ENCODE results near the gene GLB1L. TPM values are rescaled to one million over a fixed set of nuclear protein-coding genes. Genes with fewer than 3 reads are reported as not detected.

GLB1L gene
- total RNA-seq, 1 donor from 2014 or later: 3.0 TPM

DNA sequence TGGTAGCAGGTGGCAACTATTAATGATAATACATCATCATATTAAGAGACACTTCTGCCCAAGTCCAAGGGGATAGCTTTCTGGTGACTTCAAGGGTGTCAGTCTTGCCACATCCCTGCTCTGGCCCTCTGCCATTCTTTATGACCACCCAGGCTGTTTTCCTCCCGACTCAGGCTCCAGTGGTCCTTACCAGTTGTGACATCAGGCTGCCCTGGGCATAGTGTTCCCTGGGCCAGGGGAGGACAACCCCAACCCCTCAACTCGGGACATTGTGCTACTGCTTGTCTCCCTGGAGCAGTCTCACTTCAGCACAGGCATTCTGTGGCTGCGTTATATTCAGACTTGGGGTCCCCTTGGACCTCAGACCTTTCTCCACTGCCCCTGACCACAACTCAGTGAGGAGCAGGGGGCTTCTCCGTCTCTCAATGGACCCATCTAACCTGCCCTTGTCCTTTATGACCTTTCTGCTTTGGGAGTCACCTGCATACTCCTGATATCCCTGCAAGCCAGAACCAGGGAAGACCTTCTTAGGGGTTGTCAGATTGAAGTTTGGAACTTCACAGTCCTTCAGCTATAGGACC is 46.8 kb upstream of the GLB1L start:
- Mint-ChIP-seq H3K27ac (ENCODE audit: unreplicated experiment) (no peak overlapping the region), H3K27me3 (ENCODE audit: low read depth) (no peaks in the 10 kb centered on the region), H3K4me3 (ENCODE audit: unreplicated experiment) (no peak overlapping the region), H3K9me3 (ENCODE audit: low read depth) (no peaks in the 10 kb centered on the region), H3K4me1 (ENCODE audit: low read depth) (peaks cover 25% of the 10 kb centered on the region), H3K36me3 (ENCODE audit: low read depth) (no peaks in the 10 kb centered on the region)
- TF ChIP-seq, protein P1, sequence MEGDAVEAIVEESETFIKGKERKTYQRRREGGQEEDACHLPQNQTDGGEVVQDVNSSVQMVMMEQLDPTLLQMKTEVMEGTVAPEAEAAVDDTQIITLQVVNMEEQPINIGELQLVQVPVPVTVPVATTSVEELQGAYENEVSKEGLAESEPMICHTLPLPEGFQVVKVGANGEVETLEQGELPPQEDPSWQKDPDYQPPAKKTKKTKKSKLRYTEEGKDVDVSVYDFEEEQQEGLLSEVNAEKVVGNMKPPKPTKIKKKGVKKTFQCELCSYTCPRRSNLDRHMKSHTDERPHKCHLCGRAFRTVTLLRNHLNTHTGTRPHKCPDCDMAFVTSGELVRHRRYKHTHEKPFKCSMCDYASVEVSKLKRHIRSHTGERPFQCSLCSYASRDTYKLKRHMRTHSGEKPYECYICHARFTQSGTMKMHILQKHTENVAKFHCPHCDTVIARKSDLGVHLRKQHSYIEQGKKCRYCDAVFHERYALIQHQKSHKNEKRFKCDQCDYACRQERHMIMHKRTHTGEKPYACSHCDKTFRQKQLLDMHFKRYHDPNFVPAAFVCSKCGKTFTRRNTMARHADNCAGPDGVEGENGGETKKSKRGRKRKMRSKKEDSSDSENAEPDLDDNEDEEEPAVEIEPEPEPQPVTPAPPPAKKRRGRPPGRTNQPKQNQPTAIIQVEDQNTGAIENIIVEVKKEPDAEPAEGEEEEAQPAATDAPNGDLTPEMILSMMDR (IDR thresholded peaks at IDR 0.05): no peak
- DNase-seq (ENCODE audit: low spot score): peak; percentile 32

DNA sequence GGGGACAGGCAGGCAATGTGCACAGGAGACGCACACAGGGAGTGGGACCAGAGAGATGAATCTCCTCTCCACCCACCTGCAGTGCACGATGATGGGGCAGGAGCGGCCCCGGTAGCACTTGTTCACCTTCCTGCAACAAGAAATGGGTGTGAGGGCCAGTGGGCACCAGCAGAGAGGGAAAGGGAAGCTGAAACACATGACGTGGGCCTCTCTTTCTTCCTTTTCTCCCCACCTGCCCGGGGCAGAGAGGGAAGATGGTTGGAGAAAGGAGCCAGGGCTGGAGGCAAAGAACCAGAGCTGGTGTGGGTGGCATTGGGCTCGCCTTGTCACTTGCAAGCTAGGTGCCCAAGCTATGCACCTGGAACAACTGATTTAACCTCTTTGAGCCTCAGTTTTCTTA is 46.1 kb upstream of the GLB1L start:
- H3K27me3 Mint-ChIP-seq (ENCODE audit: low read depth): no peaks in the 10 kb centered on the region
- no peak overlapping the region for H3K4me3 Mint-ChIP-seq (ENCODE audit: unreplicated experiment)
- H3K9me3 Mint-ChIP-seq (ENCODE audit: low read depth): no peaks in the 10 kb centered on the region
- H3K36me3 Mint-ChIP-seq (ENCODE audit: low read depth): no peaks in the 10 kb centered on the region
- peaks cover 30% of the 10 kb centered on the region for H3K4me1 Mint-ChIP-seq (ENCODE audit: low read depth)
- DNase-seq (ENCODE audit: low spot score): peak; percentile 56
- H3K27ac Mint-ChIP-seq (ENCODE audit: unreplicated experiment): no peak overlapping the region
- TF ChIP-seq, protein P1 (IDR thresholded peaks at IDR 0.05): no peak

GRCh38 chr2:219290381-219291171 is 45.3 kb upstream of the GLB1L start:
- H3K4me1 Mint-ChIP-seq (ENCODE audit: low read depth): peaks cover 37% of the 10 kb centered on the region
- no peaks in the 10 kb centered on the region for H3K36me3 Mint-ChIP-seq (ENCODE audit: low read depth)
- no peaks in the 10 kb centered on the region for H3K27me3 Mint-ChIP-seq (ENCODE audit: low read depth)
- no peak overlapping the region for H3K27ac Mint-ChIP-seq (ENCODE audit: unreplicated experiment)
- no peaks in the 10 kb centered on the region for H3K9me3 Mint-ChIP-seq (ENCODE audit: low read depth)
- peak; percentile 64 for DNase-seq (ENCODE audit: low spot score)
- no peak overlapping the region for H3K4me3 Mint-ChIP-seq (ENCODE audit: unreplicated experiment)
- TF ChIP-seq, protein P1 (IDR thresholded peaks at IDR 0.05): no peak

GRCh38 chr2:219289537-219290361 is 44.5 kb upstream of the GLB1L start:
- Mint-ChIP-seq H3K36me3 (ENCODE audit: low read depth) (peaks cover 2% of the 10 kb centered on the region), H3K4me3 (ENCODE audit: unreplicated experiment) (no peak overlapping the region), H3K27me3 (ENCODE audit: low read depth) (no peaks in the 10 kb centered on the region), H3K27ac (ENCODE audit: unreplicated experiment) (peak overlapping the region; percentile 98), H3K9me3 (ENCODE audit: low read depth) (no peaks in the 10 kb centered on the region), H3K4me1 (ENCODE audit: low read depth) (peaks cover 40% of the 10 kb centered on the region)
- TF ChIP-seq, protein P1 (IDR thresholded peaks at IDR 0.05): no peak
- peak; percentile 95 for DNase-seq (ENCODE audit: low spot score)

DNA sequence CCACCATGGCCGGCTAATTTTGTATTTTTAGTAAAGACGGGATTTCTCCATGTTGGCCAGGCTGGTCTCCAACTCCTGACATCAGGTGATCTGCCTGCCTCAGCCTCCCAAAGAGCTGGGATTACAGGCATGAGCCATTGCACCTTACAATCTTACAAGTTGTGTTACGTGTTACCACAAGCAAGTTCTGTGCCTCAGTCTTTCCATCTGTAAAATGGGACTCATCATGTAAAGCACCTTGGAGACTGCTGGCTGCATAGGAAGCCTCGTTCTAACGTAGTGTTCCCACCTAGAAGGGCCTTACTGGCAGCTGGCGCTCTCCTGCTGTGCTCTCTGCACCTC is 43.9 kb upstream of the GLB1L start:
- Mint-ChIP-seq H3K9me3 (ENCODE audit: low read depth) (no peaks in the 10 kb centered on the region), H3K4me1 (ENCODE audit: low read depth) (peaks cover 37% of the 10 kb centered on the region), H3K27ac (ENCODE audit: unreplicated experiment) (peak overlapping the region; percentile 98), H3K36me3 (ENCODE audit: low read depth) (peaks cover 2% of the 10 kb centered on the region), H3K27me3 (ENCODE audit: low read depth) (no peaks in the 10 kb centered on the region), H3K4me3 (ENCODE audit: unreplicated experiment) (no peak overlapping the region)
- no peak for DNase-seq (ENCODE audit: low spot score)
- TF ChIP-seq, protein P1 (IDR thresholded peaks at IDR 0.05): no peak

Data from chondrocyte (in vitro differentiated cells).